HepG2 (cell line): ENCODE measurements around the gene CACNA1H. TPM values are rescaled to one million over a fixed set of nuclear protein-coding genes. Genes with fewer than 3 reads are reported as not detected.

ENCODE experiments used
- ATAC-seq: fragments of 200-7000 bp; cut with Tn5 transposase; 3 replicates; pipeline ENCODE4 v1.9.1; 2020; ENCODE audit warnings: mild to moderate bottlenecking, moderate library complexity
- Bru-seq: library from RNA; stranded (reverse); fragments of 400-500 nt; gene quantifications from one replicate; lab custom pipeline; 2021; lab: Mats Ljungman, UMichigan
- BruChase-seq, 2 experiments: library from RNA; stranded (reverse); fragments of 400-500 nt; gene quantifications; one replicate each; lab custom pipeline; 2021; lab: Mats Ljungman, UMichigan
- BruUV-seq: library from RNA; stranded (reverse); fragments of 400-500 nt; replicated peaks from 2 replicates; lab custom pipeline; 2021; lab: Mats Ljungman, UMichigan
- CTCF ChIA-PET: fragments of 300-600 bp; formaldehyde crosslinking; extraction: SDS; loops from one replicate; lab custom pipeline; 2021; ENCODE audit warnings: low total read pairs, inconsistent platforms, low intra/inter-chr PET ratio; lab: Yijun Ruan, JAX
- POLR2A ChIA-PET: fragments of 350-600 bp; sonication (Branson Sonifier 250); formaldehyde crosslinking; loops from one replicate; lab custom pipeline; 2020; ENCODE audit warnings: antibody characterized with exemption, inconsistent platforms; lab: Yijun Ruan, JAX
- DNase-seq: peaks from one replicate; pipeline ENCODE4 v3.0.0-alpha.2; 2015; ENCODE audit warnings: low spot score
- FAIRE-seq: peaks from 3 replicates; lab custom pipeline; 2011; peaks lifted over from hg19 to GRCh38; lab: Jason Lieb, UNC
- H2AFZ ChIP-seq: one replicate; pipeline ENCODE4 v1.6.1; 2011; ENCODE audit warnings: low read length, inconsistent platforms
- H3K27ac ChIP-seq: fragments of 300-600 bp; 3 replicates; pipeline ENCODE4 v1.8.0; 2011; ENCODE audit warnings: mixed run types, mild to moderate bottlenecking, mixed read lengths, low read length, inconsistent platforms; ENCODE audit not compliant: insufficient read depth; ENCODE audit errors: extremely low read length
- H3K27me3 ChIP-seq, 2 experiments: fragments of 200-600 bp in 1 of 2; 2 replicates in 1 of 2; 3 replicates in 1 of 2; pipeline versions ENCODE4 v1.6.0 to v1.8.0; 2011; ENCODE audit warnings: low read length in 2 of 2, mild to moderate bottlenecking in 2 of 2, moderate library complexity in 2 of 2, inconsistent platforms in 1 of 2; ENCODE audit not compliant: insufficient read depth in 2 of 2, control insufficient read depth in 1 of 2
- H3K36me3 ChIP-seq, 2 experiments: fragments of 200-600 bp in 1 of 2; replicated peaks in 1 of 2; 2 replicates in 1 of 2; 3 replicates in 1 of 2; pipeline versions ENCODE4 v1.5.1 to v1.8.0; 2011; ENCODE audit warnings: low read length in 2 of 2, inconsistent platforms in 1 of 2; ENCODE audit not compliant: insufficient read depth in 2 of 2, control insufficient read depth in 1 of 2
- H3K4me1 ChIP-seq: 2 replicates; pipeline ENCODE4 v1.5.1; 2012; ENCODE audit warnings: low read length, inconsistent platforms; ENCODE audit not compliant: insufficient read depth
- H3K4me2 ChIP-seq: 2 replicates; pipeline ENCODE4 v1.6.0; 2011; ENCODE audit warnings: low read depth, low read length, inconsistent platforms
- H3K4me3 ChIP-seq, 3 experiments: fragments of 200-600 bp in 1 of 3; sonication (generic), shearing (Covaris generic) in 1 of 3; replicated peaks in 1 of 3; 2 replicates each; pipeline ENCODE4 v1.5.1; 2011 to 2016; ENCODE audit warnings: low read length in 3 of 3, inconsistent platforms in 2 of 3, low read depth in 2 of 3, mild to moderate bottlenecking in 2 of 3, control low read depth in 1 of 3, mixed read lengths in 1 of 3; ENCODE audit not compliant: insufficient read depth in 1 of 3
- H3K79me2 ChIP-seq: one replicate; pipeline ENCODE4 v1.6.1; 2011; ENCODE audit warnings: low read length, inconsistent platforms; ENCODE audit not compliant: insufficient read depth
- H3K9ac ChIP-seq: 2 replicates; pipeline ENCODE4 v1.6.0; 2011; ENCODE audit warnings: mild to moderate bottlenecking, low read depth, low read length, inconsistent platforms; ENCODE audit not compliant: insufficient read depth
- H3K9me3 ChIP-seq: 2 replicates; pipeline ENCODE4 v1.5.1; 2012; ENCODE audit warnings: mild to moderate bottlenecking, low read length
- H4K20me1 ChIP-seq: 2 replicates; pipeline ENCODE4 v1.6.0; 2011; ENCODE audit warnings: inconsistent platforms, mild to moderate bottlenecking, low read length, moderate library complexity; ENCODE audit not compliant: insufficient read depth
- CTCF ChIP-seq: sonication (generic); formaldehyde crosslinking; IDR thresholded peaks from 2 replicates; pipeline ENCODE4 v1.5.0; 2020; ENCODE audit warnings: mild to moderate bottlenecking, missing genetic modification reagents, moderate library complexity
- ZC3H13 ChIP-seq: sonication (generic); formaldehyde crosslinking; IDR thresholded peaks from 2 replicates; pipeline ENCODE4 v1.8.1; 2023; ENCODE audit warnings: mild to moderate bottlenecking, missing genetic modification reagents, moderate library complexity
- ZNF3 ChIP-seq: IDR thresholded peaks from 2 replicates; pipeline ENCODE4 v1.7.0; 2017; ENCODE audit warnings: inconsistent platforms
- WGBS: methylation state at CpG from one replicate; pipeline ENCODE4 v1.1.6; 2017; ENCODE audit warnings: low lambda C conversion rate; 5-methylcytosine and 5-hydroxymethylcytosine counted together
- in situ Hi-C: cut with HindIII; loops from 2 replicates; pipeline ENCODE4 v1.10.0; 2017; ENCODE audit warnings: low pct_unique_long_range_greater_than_20kb; ENCODE audit not compliant: extremely low pct_ligation_motif_present
- intact Hi-C: fragments of 100-400 bp; cut with micrococcal nuclease; formaldehyde crosslinking; loops from one replicate; pipeline ENCODE4 v1.10.0; 2022; ENCODE audit not compliant: unreplicated experiment
- long read RNA-seq, 2 experiments: library from RNA in 1 of 2; library from polyadenylated mRNA in 1 of 2; stranded (forward) in 1 of 2; unstranded in 1 of 2; transcript quantifications; one replicate each; pipeline ENCODE4 v2.0.0, GENCODE V29; 2019 to 2022
- polyA minus RNA-seq, 3 experiments: library from RNA; depleted of rRNA, polyadenylated mRNA; stranded (reverse); fragments of >200 nt; gene quantifications; 2 replicates each; pipeline ENCODE4 v1.2.3, GENCODE V29; 2011; ENCODE audit warnings: low replicate concordance in 1 of 3
- polyA plus RNA-seq, 8 experiments: library from polyadenylated mRNA; depleted of rRNA in 3 of 8; stranded (reverse) in 7 of 8; unstranded in 1 of 8; fragments of >200 nt; fragmentation: Illumina TruSeq in 4 of 8; extraction: Trizol in 4 of 8; gene quantifications; 2 replicates each; pipeline versions ENCODE4 v1.2.1 to v1.2.3, GENCODE V29; 2011 to 2016; ENCODE audit warnings: low read depth in 4 of 8, missing spikeins in 1 of 8, mixed read lengths in 1 of 8; ENCODE audit not compliant: insufficient read depth in 1 of 8
- total RNA-seq, 5 experiments: library from RNA; depleted of rRNA; stranded (reverse); fragments of >200 nt; fragmentation: Illumina TruSeq; extraction: Trizol; gene quantifications; 2 replicates each; pipeline ENCODE4 v1.2.3, GENCODE V29; 2016; ENCODE audit warnings: low read depth in 1 of 5

The CACNA1H gene
- total RNA-seq (2016; rRNA removed; fragmentation: Illumina TruSeq; extraction: Trizol) (0.40 and 0.56 TPM in 2 replicates), polyA plus RNA-seq (2011; rRNA removed) (1.8 and 3.0 TPM in 2 replicates), polyA minus RNA-seq (2011; rRNA and poly(A)+ RNA removed; ENCODE audit: low replicate concordance) (0.40 and 7.6 TPM in 2 replicates), Bru-seq, nascent RNA (percentile 27 among the genes with signal in this experiment), BruChase-seq, experiment 1, labeled RNA remaining after a 6-hour chase (percentile 38 among the genes with signal in this experiment), BruChase-seq, experiment 2, labeled RNA remaining after a 2-hour chase (percentile 32 among the genes with signal in this experiment)
- under 0.01 TPM in 1 of 2 replicates, not detected in the other for total RNA-seq (2016; cell fraction: cytosol; rRNA removed; fragmentation: Illumina TruSeq; extraction: Trizol; ENCODE audit: low read depth)
- 0.30 and 0.52 TPM in 2 replicates for total RNA-seq (2016; cell fraction: insoluble cytoplasmic fraction; rRNA removed; fragmentation: Illumina TruSeq; extraction: Trizol)
- total RNA-seq (2016; cell fraction: membrane; rRNA removed; fragmentation: Illumina TruSeq; extraction: Trizol), result 0.17 and 0.22 TPM in 2 replicates
- 0.59 and 1.2 TPM in 2 replicates for total RNA-seq (2016; cell fraction: nucleus; rRNA removed; fragmentation: Illumina TruSeq; extraction: Trizol)
- 1.9 and 2.4 TPM in 2 replicates for polyA plus RNA-seq (2011; cell fraction: cytosol; rRNA removed)
- polyA plus RNA-seq (2011; cell fraction: nucleus; rRNA removed), result 13.0 and 15.5 TPM in 2 replicates
- 0.21 and 1.4 TPM in 2 replicates for polyA plus RNA-seq (2012)
- polyA plus RNA-seq (2016; cell fraction: cytosol; fragmentation: Illumina TruSeq; extraction: Trizol; ENCODE audit: low read depth), result 0.03 and 0.05 TPM in 2 replicates
- polyA plus RNA-seq (2016; cell fraction: insoluble cytoplasmic fraction; fragmentation: Illumina TruSeq; extraction: Trizol; ENCODE audit: low read depth), result 0.22 TPM in 2 replicates
- polyA plus RNA-seq (2016; cell fraction: membrane; fragmentation: Illumina TruSeq; extraction: Trizol; ENCODE audit: low read depth), result 0.10 and 0.14 TPM in 2 replicates
- 1.6 and 2.0 TPM in 2 replicates for polyA plus RNA-seq (2016; cell fraction: nucleus; fragmentation: Illumina TruSeq; extraction: Trizol; ENCODE audit: insufficient read depth, low read depth)
- 3.0 and 3.5 TPM in 2 replicates for polyA minus RNA-seq (2011; cell fraction: cytosol; rRNA and poly(A)+ RNA removed)
- polyA minus RNA-seq (2011; cell fraction: nucleus; rRNA and poly(A)+ RNA removed), result 2.7 and 4.5 TPM in 2 replicates
- long read RNA-seq, experiment 1, partial matches to known transcripts, result 1 of 1 reads
- long read RNA-seq, experiment 1, other reads (novel, unspliced or antisense), result 0 of 1 reads
- long read RNA-seq, experiment 2, partial matches to known transcripts, result 11 of 18 reads
- long read RNA-seq, experiment 2, other reads (novel, unspliced or antisense), result 7 of 18 reads

- no peak for DNase-seq
- no peak for ATAC-seq
- Histone ChIP-seq H3K9me3 (no peaks in the 10 kb centered on the region), H3K4me1 (peaks cover 31% of the 10 kb centered on the region), H3K79me2 (no peaks in the 10 kb centered on the region), H3K27ac (no peak within 1 kb of the TSS), H3K4me3 (peak within 1 kb of the TSS in 1 of 3 experiments; percentile 38; a peak in 2 of 6 replicates), H3K9ac (no peak within 1 kb of the TSS), H3K36me3 (no peaks in the 10 kb centered on the region), H3K4me2 (no peak within 1 kb of the TSS), H2AFZ (no peak within 1 kb of the TSS), H3K27me3 (peaks cover 7 to 80% of the 10 kb centered on the region in 2 experiments), H4K20me1 (0 out of 2 replicates have a peak, but pooled peaks cover 11% of the 10 kb centered on the region)
- CTCF ChIA-PET, result no interaction called here
- no CpG with 5 or more reads among the region's 98 CpGs for WGBS
- no peak for FAIRE-seq
- POLR2A ChIA-PET, result no interaction called here
- intact Hi-C loops, result no loop called here
- in situ Hi-C loops, result no loop called here
- TF ChIP-seq CTCF (CRISPR knock-in tag) (0 out of 2 replicates have a peak, but pooled peaks have one; percentile 12), ZNF3 (CRISPR knock-in tag) (no peak), ZC3H13 (no peak)
- no TSS peak for BruUV-seq
These were observed at the start of gene CACNA1H for GRCh38 chr16:1152651-1153259. CACNA1H (plus strand) TSS chr16:1153106; CDS start chr16:1153738, 632 bp downstream.
